H1 (cell line): ENCODE results near the gene SLC16A8. TPM values are rescaled to one million over a fixed set of nuclear protein-coding genes. Genes with fewer than 3 reads are reported as not detected.

ENCODE experiments used
- CBX8 ChIP-seq: fragments of 300-800, 300-1000 bp; sonication (generic); IDR thresholded peaks from 2 replicates; pipeline ENCODE4 v1.7.1; 2016; ENCODE audit warnings: low read depth, low read length, borderline replicate concordance
- SUZ12 ChIP-seq: fragments of 200-600 bp; sonication (generic); IDR thresholded peaks from 2 replicates; pipeline ENCODE4 v1.6.1; 2012; ENCODE audit warnings: mild to moderate bottlenecking, inconsistent platforms, low read length, moderate library complexity, mixed read lengths
- polyA plus RNA-seq, 7 experiments: library from polyadenylated mRNA; depleted of rRNA in 3 of 7; stranded (reverse) in 5 of 7; unstranded in 2 of 7; fragments of >200 nt in 5 of 7; fragments of 200-250 nt in 2 of 7; gene quantifications; 1 replicate in 5 of 7; 2 replicates in 1 of 7; 4 replicates in 1 of 7; pipeline versions ENCODE4 v1.2.1 to v1.2.3, GENCODE V29; 2011 to 2013; ENCODE audit warnings: missing spikeins in 2 of 7, mixed read lengths in 2 of 7
- total RNA-seq: library from RNA; stranded (reverse); fragmentation: NEBNext Ultra II Directional; extraction: Animal tissue kit (Norgen Biotek cat#: 25700); gene quantifications from 2 replicates; pipeline ENCODE4 v1.2.1, GENCODE V29; 2021
- TF ChIP-seq, protein P1 (sequence below): fragments of 300-600 bp; sonication (generic); IDR thresholded peaks from 2 replicates; pipeline ENCODE4 v1.7.1; 2012; ENCODE audit warnings: low read length, moderate library complexity, mild to moderate bottlenecking, inconsistent platforms; ENCODE audit not compliant: insufficient replicate concordance

The SLC16A8 gene
- total and polyA plus RNA-seq, 2 of the 8 experiments (the other 6 are each of a cell fraction or from before 2014, with no cell fraction given) = 0.70 TPM; not detected in 1

GRCh38 chr22:38077096-38077495 is 6.9 kb downstream of the SLC16A8 start (continued):
- TF ChIP-seq, protein P1, sequence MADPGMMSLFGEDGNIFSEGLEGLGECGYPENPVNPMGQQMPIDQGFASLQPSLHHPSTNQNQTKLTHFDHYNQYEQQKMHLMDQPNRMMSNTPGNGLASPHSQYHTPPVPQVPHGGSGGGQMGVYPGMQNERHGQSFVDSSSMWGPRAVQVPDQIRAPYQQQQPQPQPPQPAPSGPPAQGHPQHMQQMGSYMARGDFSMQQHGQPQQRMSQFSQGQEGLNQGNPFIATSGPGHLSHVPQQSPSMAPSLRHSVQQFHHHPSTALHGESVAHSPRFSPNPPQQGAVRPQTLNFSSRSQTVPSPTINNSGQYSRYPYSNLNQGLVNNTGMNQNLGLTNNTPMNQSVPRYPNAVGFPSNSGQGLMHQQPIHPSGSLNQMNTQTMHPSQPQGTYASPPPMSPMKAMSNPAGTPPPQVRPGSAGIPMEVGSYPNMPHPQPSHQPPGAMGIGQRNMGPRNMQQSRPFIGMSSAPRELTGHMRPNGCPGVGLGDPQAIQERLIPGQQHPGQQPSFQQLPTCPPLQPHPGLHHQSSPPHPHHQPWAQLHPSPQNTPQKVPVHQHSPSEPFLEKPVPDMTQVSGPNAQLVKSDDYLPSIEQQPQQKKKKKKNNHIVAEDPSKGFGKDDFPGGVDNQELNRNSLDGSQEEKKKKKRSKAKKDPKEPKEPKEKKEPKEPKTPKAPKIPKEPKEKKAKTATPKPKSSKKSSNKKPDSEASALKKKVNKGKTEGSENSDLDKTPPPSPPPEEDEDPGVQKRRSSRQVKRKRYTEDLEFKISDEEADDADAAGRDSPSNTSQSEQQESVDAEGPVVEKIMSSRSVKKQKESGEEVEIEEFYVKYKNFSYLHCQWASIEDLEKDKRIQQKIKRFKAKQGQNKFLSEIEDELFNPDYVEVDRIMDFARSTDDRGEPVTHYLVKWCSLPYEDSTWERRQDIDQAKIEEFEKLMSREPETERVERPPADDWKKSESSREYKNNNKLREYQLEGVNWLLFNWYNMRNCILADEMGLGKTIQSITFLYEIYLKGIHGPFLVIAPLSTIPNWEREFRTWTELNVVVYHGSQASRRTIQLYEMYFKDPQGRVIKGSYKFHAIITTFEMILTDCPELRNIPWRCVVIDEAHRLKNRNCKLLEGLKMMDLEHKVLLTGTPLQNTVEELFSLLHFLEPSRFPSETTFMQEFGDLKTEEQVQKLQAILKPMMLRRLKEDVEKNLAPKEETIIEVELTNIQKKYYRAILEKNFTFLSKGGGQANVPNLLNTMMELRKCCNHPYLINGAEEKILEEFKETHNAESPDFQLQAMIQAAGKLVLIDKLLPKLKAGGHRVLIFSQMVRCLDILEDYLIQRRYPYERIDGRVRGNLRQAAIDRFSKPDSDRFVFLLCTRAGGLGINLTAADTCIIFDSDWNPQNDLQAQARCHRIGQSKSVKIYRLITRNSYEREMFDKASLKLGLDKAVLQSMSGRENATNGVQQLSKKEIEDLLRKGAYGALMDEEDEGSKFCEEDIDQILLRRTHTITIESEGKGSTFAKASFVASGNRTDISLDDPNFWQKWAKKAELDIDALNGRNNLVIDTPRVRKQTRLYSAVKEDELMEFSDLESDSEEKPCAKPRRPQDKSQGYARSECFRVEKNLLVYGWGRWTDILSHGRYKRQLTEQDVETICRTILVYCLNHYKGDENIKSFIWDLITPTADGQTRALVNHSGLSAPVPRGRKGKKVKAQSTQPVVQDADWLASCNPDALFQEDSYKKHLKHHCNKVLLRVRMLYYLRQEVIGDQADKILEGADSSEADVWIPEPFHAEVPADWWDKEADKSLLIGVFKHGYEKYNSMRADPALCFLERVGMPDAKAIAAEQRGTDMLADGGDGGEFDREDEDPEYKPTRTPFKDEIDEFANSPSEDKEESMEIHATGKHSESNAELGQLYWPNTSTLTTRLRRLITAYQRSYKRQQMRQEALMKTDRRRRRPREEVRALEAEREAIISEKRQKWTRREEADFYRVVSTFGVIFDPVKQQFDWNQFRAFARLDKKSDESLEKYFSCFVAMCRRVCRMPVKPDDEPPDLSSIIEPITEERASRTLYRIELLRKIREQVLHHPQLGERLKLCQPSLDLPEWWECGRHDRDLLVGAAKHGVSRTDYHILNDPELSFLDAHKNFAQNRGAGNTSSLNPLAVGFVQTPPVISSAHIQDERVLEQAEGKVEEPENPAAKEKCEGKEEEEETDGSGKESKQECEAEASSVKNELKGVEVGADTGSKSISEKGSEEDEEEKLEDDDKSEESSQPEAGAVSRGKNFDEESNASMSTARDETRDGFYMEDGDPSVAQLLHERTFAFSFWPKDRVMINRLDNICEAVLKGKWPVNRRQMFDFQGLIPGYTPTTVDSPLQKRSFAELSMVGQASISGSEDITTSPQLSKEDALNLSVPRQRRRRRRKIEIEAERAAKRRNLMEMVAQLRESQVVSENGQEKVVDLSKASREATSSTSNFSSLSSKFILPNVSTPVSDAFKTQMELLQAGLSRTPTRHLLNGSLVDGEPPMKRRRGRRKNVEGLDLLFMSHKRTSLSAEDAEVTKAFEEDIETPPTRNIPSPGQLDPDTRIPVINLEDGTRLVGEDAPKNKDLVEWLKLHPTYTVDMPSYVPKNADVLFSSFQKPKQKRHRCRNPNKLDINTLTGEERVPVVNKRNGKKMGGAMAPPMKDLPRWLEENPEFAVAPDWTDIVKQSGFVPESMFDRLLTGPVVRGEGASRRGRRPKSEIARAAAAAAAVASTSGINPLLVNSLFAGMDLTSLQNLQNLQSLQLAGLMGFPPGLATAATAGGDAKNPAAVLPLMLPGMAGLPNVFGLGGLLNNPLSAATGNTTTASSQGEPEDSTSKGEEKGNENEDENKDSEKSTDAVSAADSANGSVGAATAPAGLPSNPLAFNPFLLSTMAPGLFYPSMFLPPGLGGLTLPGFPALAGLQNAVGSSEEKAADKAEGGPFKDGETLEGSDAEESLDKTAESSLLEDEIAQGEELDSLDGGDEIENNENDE = no peak
- TF ChIP-seq SUZ12 (no peak), CBX8 (no peak)
